GM18858 (cell line): ENCODE measurements around the gene TBC1D5.

Source experiments
- ATAC-seq: cut with Tn5 transposase; IDR thresholded peaks from one replicate; pipeline ENCODE4 v1.9.1; 2021; ENCODE audit not compliant: unreplicated experiment

The TBC1D5 gene

DNA sequence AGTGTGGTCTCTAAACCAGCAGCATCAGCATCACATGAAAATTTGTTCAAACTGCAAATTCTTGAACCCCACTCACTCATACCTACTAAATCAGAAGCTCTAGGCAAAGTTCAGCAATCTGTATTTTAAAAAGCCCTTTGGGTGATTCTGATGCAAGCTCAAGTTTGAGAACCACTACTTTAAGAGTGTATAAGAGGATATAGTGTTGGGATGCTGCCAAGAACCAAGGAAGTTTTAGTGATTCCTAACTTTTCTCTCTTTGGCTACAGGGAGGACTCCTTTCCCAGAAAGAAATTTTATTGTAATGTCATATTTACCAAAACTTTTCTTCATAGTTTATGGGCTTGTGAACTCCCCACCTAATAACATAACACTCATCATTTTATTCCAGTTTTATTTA is 422.2 kb downstream of the TBC1D5 start:
- no peak for ATAC-seq

DNA sequence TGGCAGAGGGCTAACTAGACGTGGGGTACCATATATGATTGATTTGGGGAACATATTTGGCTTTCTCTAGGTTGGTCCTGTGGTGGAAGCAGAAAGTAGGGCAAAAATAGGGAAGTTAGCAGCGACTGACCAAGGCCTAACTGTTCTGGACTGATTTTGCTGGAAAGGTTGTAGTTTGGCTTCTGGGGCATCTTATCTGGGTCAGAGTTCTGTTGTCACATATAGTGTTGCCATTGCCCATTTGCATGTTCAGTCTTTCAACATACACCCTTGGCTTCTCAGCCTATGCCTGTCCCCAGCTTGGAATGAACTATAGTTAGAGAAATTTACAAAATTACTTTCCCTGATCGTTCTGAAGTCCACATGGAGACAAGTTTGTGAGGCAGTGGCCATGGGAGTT is 426.5 kb downstream of the TBC1D5 start:
- no peak for ATAC-seq

DNA sequence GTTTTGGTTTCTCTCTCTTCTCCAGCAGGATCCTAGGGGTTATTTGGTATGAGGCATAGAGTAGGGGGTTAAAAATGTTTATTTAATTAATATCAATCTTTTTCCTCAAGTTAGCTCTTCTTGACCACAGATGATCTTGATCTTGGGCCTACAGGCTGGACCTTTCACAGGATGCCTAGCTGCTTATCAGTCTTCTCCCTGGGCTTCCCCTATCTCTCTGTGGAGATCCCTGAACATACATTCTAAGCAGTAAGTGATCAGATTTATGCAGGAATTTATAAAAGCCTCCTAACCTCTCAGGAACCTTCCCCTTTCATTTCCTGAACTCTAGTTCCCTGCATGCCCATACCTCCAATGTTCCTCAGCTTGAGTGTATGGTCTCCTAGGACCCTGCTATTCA is 428.3 kb downstream of the TBC1D5 start:
- no peak for ATAC-seq

DNA sequence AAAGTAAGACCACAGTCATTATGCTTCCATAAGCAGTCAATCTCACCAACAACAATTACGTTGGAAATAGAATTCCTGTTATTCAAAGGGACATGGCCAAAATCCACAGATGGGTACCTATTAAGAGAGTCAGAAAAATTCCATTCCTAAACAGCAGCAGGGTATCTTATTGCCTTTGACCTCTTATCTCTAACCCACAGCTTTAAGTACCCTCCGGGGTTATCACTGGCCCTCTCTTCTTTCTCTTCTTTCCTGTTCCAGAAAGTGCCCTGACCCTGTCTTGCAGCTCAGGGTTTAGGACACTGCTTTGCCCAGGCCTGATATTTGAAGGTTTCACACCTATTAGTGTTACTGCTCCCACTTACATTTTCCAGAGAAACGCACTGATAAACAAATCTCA is 428.7 kb downstream of the TBC1D5 start:
- ATAC-seq, result no peak

DNA sequence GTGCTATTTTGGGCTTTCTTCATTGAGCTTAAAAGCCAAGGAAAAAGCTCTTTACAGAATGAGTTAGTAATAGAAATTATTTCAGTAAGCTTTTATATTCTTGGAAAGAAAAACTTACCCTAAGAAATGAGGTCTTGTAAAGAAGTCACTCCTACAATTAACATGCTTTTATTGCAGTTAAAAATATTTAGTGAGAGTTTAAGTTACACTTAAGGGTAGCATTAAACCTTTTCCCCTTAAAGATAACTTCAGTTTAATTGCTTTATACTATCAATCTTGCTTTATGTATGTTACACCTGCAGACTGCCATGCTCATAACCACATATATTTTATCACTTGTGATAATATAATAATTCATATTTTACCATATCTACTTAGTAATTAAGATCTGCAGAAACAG is 431.4 kb downstream of the TBC1D5 start:
- ATAC-seq, result no peak

DNA sequence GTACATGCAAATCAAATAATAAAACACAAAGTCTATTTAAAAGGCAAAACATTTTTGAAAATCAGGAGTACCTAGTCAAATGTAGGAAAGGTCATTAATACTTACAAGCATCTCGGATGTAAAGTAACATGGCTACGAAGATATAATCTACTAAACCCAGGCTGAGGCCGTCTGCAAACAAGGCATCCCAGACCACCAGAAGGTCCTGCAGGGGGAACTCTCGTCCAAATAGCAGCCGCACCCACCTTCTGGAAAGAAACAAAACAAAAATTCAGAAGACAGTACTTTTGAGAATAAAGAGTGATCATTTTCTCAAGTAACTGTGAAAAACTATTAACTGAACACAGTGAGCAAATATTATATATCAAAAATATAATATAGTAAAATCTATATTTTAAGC is 434.5 kb downstream of the TBC1D5 start:
- ATAC-seq, result no peak

DNA sequence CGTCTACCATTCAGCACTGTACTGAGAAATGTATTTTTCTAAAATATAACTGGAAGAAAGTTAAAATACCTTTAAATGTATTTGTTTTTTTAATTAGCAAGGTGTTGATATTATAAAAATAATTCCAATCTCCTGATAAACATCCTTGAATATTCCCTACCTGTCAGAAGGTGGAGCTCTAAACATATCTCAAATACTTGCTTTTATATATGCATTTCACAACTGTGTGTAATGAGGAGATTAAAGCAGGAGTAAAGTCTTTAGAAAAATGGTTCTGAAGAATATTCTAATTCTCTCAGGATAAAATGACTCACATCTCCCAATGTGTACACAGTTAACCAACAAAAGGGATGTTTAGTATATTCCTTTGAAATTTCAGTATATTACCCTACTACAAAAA is 434.9 kb downstream of the TBC1D5 start:
- no peak for ATAC-seq

DNA sequence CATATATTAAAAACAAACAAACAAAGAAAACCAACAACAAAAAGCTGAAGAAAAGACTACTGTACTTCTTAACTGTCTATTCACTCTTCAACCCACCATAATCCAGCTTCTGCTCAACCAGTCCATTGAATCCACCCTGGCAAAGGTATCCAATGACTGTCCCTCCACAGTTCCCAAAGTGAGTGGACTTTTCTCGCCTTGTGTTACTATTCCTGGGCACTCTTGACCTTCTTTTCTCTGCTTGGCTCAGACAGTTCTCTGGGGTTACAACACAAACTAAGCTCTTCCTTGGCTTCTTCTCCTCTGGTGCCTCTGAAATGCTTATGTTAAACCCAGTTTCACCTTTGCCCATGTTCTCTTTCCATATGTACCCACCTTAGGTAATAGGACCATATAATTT is 437.5 kb downstream of the TBC1D5 start:
- no peak for ATAC-seq

DNA sequence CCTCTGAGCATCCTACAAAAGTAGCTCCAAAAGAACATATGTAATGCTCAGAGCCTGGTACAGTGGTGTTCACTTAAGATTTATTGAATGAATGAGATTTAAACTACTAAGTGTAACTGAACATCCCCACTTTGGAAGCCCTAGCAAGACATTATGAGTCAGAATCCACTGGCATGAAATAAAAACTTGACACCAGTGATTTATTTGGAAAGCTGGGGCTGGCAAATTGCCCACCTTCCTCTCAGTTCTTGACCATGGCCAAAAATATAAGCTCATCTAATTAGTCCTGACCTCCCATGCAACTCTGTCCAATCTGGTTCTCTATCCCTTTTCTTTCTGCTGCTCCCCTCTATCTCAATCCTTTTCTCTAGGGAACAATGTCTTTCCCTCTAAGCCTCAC is 439.7 kb downstream of the TBC1D5 start:
- no peak for ATAC-seq

DNA sequence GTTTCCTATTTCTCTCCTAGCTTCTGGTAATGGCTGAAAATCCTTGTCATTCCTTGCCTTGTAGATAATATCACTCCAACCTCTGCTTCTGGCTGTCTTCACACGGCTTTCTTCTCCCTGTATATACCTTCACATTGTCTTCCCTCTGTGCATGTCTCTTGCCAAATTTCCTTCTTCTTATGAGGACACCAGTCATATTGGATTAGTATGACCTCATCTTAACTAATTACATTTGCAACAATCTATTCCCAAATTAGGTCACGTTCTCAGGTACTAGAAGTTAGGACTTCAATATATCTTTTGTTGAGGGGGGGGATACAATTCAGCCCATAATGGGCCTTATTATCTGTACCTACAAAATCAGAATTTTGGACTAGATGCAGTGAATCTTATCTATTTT is 440.3 kb downstream of the TBC1D5 start:
- ATAC-seq, result no peak

DNA sequence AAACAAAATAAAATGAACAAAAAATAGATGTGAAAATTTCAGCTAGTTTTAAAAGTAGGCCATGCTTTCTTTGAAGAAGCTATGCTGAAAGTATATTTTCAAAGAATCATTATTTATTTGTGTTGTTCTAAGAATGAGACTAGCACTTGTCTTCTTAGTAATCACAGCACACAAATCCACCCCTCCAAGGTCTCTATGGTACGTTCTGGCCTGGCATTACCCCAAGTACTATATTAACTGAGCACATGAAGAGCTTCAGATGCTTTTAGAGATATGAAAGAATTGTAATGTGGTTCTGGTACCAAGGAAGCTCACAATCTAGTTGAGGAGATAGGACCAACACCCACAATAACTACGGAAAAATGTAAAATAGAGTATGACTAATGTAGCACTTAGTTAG is 441.2 kb downstream of the TBC1D5 start:
- ATAC-seq, result no peak

DNA sequence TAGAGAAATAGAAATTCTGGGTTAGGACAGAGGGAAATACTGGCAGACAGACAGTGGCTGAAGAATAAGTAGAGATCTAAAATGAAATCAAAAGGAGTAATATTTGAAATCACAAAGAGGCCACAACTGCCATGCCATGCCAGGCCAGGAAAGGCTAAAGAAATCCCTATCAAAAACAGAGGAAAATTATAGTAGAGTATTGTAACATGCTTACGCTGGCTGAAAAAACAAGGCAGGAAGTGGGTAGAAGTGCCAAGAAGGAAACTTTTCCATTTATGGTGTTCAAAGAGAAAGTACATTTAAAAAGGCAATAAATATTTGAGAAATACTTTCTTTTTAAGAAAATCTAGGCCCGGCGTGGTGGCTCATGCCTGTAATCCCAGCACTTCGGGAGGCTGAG is 442.0 kb downstream of the TBC1D5 start:
- ATAC-seq, result no peak

DNA sequence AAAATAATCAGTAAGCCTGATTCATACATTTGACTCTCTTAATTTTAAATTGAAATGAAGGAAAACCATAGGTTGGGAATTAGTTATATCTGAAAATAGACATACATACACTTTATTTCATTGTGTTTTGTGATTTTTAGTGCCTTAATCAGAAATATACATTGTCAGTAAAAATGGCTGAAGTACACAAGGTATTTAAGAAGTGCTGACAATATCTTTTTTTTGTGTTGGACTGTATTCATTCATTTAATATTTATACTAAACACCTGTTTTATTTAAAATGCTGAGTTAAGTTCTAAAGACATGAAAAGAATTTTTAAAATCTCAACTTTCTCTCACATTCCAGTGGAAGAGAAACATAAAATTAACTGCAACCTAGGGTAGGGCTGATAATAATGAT is 444.4 kb downstream of the TBC1D5 start:
- ATAC-seq, result no peak

DNA sequence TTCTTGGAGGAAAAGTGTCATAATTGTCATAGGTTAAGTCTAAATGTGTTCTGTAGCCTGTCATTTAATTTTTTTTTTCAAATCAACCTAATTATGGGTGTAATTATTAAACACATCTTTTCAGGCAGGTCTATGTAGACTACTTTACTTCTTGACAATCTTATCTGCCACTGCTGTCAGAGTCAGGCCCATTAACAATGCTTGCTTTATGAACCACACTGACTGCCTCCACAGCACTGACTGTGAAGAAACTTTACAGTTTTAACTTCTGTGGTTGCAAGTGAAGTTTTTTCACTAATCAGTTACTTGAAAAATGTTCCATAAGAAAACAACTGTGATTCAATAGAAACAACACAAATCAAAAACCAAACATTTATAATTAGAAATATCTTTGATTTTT is 449.9 kb downstream of the TBC1D5 start:
- ATAC-seq, result no peak

DNA sequence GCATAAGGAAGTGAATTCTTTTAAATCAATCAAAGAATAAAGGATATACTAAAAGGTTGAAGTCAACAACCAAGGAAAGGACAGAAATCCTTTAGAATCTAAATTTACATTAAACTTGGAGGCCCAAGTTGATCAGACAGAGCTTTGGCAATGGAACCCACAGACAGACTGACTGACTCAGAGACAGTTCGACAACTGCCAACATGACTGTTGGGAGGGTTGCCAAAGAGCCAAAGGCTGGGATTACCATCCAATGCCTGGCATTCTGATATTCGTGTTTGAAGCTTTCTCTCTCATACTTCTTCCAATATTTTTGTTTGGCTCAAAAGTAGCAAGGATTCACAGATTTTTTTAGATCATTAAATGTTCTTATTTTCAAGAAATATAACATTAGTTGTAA is 451.5 kb downstream of the TBC1D5 start:
- no peak for ATAC-seq

DNA sequence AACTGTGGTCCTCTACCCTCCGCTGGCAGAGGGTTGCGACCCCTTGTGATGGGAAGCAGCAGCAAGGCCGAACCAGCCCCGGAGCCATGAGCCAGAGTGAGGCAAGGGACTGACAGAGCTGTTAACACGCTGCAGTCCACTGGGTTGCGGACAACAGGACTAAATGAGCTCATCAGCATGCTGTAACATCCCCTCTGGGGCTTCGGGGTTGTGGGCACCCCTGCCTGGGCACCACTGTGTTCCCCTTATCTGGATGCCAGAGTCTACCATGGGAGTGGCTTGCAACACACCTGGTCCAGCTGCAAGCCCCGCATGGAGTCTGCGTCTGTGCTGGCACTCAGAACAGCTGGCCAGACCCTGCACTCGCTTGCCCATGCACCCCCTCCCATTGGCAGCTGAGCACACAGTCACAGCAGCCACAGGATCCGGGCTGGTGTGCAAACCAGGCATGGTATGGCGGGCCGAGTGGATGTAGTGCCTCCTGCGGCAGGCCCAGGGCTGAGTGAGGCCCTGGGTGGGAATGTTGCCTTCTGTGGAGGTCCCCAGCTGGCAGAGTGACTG is 453.5 kb downstream of the TBC1D5 start:
- ATAC-seq, result no peak

DNA sequence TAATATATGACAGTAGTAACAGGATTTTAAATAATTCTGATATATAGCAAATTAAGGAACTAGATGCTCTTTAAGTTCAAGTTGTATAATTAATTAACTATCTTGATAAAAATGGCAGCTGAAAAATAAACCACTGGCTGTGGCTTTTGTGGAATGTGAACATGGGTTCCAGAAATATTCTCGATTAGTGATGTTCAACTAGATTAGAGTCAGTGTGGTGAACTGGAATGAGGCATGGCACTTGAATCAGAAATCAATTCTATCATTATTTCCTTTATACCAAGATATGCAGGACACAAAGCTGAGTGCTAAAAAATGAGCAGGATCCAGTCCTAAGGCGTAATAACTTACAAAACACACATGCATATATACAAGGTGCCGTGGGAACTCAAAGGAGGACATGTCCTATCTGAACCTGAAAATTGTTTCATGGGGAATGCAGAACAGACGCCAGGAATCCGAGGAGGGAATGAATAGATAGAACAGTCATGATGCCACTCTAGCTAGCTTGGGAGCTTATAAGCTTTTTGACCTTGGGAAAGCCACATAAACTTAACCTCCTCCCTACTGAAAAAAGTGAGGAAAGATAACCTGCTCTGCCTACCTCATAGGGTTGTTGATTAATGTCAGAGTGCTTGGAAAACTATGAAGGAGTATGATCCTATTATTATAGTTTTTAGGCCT is 455.3 kb downstream of the TBC1D5 start:
- no peak for ATAC-seq

DNA sequence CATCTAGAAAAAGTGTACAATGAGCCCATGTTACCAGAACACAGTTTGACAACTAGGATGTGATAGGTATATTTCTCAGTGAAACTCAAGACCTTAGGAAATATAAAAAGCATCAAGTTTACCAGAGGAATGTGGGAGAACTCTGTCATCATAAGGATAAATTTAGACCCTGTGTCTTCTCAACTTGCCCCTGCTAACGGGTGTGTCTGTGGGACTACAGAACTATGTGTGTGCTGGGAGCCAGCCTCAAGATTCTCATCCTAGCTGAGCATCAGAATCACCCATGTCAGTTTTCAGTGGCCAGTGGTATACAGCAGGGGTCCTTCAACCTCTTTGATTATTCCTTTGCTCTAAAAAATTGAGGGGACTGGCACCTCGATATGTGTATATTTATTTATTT is 464.4 kb downstream of the TBC1D5 start:
- no peak for ATAC-seq

DNA sequence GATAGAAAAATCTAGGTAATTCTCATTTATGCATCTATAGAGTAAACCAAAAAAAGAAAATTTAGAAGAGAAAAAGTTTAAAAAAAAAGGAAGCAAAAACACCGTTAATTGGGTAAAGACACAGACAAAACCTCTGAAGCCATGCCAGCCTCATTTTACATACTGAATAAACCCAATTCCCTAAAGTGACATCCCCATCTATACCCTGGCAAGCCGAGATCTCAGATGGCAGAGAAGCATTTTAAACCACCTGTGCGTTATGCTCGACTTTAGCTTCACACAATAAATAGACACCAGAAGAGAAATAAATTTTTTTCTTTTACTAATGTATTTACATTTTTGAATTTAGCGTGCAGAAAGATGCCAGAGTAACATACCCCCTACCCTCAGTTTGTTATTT is 475.6 kb downstream of the TBC1D5 start:
- ATAC-seq, result no peak

DNA sequence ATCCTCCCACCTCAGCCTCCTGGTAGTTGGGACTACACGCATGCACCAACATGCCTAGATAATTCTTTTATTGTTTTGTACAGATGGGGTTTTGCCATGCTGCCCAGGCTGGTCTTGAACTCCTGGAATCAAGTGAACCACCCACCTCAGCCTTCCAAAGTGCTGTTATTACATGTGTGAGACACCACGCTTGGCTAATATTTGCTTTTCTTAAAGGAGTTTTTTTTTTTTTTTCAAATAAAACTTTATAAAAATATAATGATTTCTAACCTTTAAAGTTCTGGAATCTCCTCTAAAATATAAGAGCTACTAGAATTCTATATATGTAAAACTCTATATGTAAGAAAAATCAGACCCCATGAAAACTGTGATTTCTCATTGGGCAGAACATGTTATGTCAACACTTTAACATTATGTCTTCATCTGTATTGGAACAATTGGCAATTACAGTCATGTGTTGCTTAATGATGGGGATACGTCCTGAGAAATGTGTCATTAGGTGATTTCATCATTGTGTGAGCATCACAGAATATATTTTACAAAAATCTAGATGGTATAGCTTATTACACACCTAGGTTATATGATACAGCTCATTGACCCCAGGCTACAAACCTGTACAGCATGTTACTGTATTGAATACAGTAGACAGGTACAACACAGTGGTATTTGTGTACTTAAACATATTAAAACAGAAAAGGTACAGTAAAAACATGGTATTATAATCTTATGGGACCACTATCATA is 480.6 kb downstream of the TBC1D5 start:
- no peak for ATAC-seq

DNA sequence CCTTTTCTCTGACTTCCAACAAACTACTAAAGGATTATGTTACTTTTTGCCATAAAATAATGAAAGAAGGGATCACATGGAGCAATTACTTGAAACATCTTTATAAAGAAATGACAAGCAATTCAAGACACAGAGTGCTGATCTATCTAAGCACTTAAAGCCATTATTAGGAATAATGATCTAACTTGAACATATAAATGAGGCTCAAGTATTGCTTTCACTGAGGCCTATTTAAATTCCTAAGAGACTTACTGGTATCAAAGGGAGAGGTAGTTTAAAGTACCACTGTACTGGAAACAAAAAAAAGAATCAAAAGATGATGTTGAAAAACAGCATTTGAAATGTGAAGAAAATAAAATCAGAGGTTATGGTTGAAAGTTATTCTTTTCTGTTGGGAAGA is 482.2 kb downstream of the TBC1D5 start:
- no peak for ATAC-seq

DNA sequence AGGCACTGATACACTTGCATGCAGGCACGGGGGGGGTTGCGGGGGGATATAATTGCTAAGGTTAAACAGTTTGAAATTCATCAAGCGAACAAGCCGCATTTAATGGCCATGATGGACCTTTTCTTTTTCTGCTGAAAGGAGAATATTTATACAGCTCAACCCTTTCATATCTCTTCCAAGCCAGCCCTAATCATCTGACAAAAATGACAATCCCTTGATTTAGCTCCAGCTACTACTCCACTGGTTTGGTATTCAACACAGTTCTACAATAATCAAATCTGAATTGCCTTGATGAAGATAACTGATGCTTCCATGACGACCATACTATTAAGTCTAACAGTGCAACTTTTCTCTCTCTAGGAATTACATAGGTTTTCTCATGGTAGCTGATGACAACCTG is 482.7 kb downstream of the TBC1D5 start:
- no peak for ATAC-seq
